DMS79 (cell line): Measurements from ENCODE around the gene CPA3.

Experiments
- DNase-seq: peaks from one replicate; lab custom pipeline; 2025; lab: John Stamatoyannopoulos, UW

The CPA3 gene

GRCh38 chr3:148865049-148865448, at the start of gene CPA3:
CPA3 (plus strand) TSS chr3:148865296; CDS start chr3:148865308, 12 bp downstream.
- DNase-seq = no peak

GRCh38 chr3:148815316-148816110, 49.6 kb upstream of the CPA3 start:
- no peak for DNase-seq

GRCh38 chr3:148816427-148816826, 48.7 kb upstream of the CPA3 start:
- DNase-seq = no peak

- no peak for DNase-seq
Measured at GRCh38 chr3:148816981-148817525, 48.0 kb upstream of the CPA3 start.

GRCh38 chr3:148820361-148821245, 44.5 kb upstream of the CPA3 start:
- DNase-seq = no peak

GRCh38 chr3:148823026-148823425, 42.1 kb upstream of the CPA3 start:
- DNase-seq = no peak

GRCh38 chr3:148825476-148825875, 39.6 kb upstream of the CPA3 start:
- DNase-seq = no peak

- no peak for DNase-seq
Measured at GRCh38 chr3:148827585-148827984, 37.5 kb upstream of the CPA3 start, which contains the start of gene CPB1. CPB1 (plus strand) TSS chr3:148827811; CDS start chr3:148827824, 13 bp downstream.

- DNase-seq = no peak
Measured at GRCh38 chr3:148828136-148828690, 36.9 kb upstream of the CPA3 start.

- DNase-seq = no peak
Measured at GRCh38 chr3:148829926-148830325, 35.2 kb upstream of the CPA3 start.

- DNase-seq = no peak
Measured at GRCh38 chr3:148833223-148833622, 31.9 kb upstream of the CPA3 start.

GRCh38 chr3:148839805-148840204, 25.3 kb upstream of the CPA3 start:
- no peak for DNase-seq

- DNase-seq = no peak
Measured at GRCh38 chr3:148840451-148840850, 24.6 kb upstream of the CPA3 start.

- DNase-seq = no peak
Measured at GRCh38 chr3:148845756-148846395, 19.2 kb upstream of the CPA3 start.

GRCh38 chr3:148847351-148847750, 17.7 kb upstream of the CPA3 start:
- DNase-seq = no peak

GRCh38 chr3:148848410-148848809, 16.7 kb upstream of the CPA3 start:
- no peak for DNase-seq

GRCh38 chr3:148852271-148852992, 12.7 kb upstream of the CPA3 start:
- no peak for DNase-seq

- no peak for DNase-seq
Measured at GRCh38 chr3:148853076-148853475, 12.0 kb upstream of the CPA3 start.

GRCh38 chr3:148854061-148854460, 11.0 kb upstream of the CPA3 start:
- DNase-seq = no peak

- no peak for DNase-seq
Measured at GRCh38 chr3:148856384-148856783, 8.7 kb upstream of the CPA3 start.

GRCh38 chr3:148857316-148857715, 7.8 kb upstream of the CPA3 start:
- no peak for DNase-seq
